ENCODE measurements around the gene ESRRB. TPM values are rescaled to one million over a fixed set of nuclear protein-coding genes. Genes with fewer than 3 reads are reported as not detected.
A peak's percentile ranks its signal among the peaks of the same experiment; 100 is the strongest.

The ESRRB gene
- total and polyA plus RNA-seq, 2 experiments from 2014 or later: 0.13 TPM; not detected in 1

DNA sequence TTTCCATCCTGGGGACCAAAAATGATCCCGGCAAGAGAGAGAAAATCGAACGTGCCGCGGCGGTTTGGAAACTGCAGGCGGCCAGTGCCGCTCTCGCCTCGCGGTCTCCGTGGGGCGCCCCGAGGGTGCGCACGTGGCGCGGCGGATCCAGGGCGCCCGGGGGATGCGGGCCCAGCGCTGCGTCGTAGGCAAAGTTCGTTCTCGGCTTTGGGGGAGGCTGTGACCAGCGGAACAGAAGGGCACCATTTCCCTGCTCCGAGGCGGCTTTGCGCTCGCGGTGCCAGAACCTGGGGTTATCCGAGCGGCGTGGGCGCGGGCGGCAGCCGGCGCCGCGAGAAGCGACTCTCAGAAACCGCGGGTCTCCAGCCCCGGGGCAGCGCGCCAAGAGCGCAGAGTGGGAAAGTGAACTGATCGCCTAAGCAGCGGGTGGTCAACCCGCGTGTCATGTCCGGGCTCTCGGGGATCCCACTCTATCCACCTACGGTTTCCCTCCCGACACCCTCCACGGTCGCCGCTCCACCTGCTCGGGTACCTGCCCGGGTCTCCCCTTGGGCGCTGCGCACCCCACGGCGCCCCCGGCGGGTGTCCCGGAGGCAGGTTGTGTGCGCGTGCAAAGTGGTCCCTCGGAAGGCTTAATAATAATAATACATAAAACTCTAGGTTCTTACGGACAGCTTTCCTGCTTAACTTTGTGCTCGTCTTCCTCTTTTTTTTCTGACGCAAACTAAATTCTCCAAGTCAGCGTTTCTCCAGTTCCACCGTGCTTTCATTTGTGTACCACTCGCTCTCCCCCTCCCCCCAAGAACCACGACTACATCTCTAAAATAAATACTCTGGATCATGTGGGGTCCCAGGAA lies 1.2 kb downstream of the ESRRB start:
- peak overlapping the region; percentile 86 for H3K4me2 ChIP-seq
- H3K27ac ChIP-seq: no peak overlapping the region
- 1% methylated on average over 75 of the region's 80 CpGs for WGBS (ENCODE audit: low lambda C conversion rate, missing lambda C conversion rate)
- H3K9me2 ChIP-seq (replicated peaks; ENCODE audit: insufficient read depth): no peaks in the 10 kb centered on the region
- DNase-seq (ENCODE audit: low spot score): no peak
- H4K20me1 ChIP-seq (ENCODE audit: insufficient read depth, poor library complexity, severe bottlenecking): no peaks in the 10 kb centered on the region
- no peaks in the 10 kb centered on the region for H3K79me2 ChIP-seq
- H3K36me3 ChIP-seq (replicated peaks; ENCODE audit: insufficient read depth, low read depth): no peaks in the 10 kb centered on the region
- no peak overlapping the region for H3K4me3 ChIP-seq
- peaks cover 12% of the 10 kb centered on the region for H3K4me1 ChIP-seq (ENCODE audit: insufficient read depth)
- TF ChIP-seq EZH2phosphoT487 (IDR thresholded peaks at IDR 0.05; ENCODE audit: low read depth, severe bottlenecking, unreplicated experiment): peak; percentile 19
- peak; percentile 82 for TF ChIP-seq EZH2 (IDR thresholded peaks at IDR 0.05; ENCODE audit: borderline replicate concordance)
- TF ChIP-seq, protein P1, sequence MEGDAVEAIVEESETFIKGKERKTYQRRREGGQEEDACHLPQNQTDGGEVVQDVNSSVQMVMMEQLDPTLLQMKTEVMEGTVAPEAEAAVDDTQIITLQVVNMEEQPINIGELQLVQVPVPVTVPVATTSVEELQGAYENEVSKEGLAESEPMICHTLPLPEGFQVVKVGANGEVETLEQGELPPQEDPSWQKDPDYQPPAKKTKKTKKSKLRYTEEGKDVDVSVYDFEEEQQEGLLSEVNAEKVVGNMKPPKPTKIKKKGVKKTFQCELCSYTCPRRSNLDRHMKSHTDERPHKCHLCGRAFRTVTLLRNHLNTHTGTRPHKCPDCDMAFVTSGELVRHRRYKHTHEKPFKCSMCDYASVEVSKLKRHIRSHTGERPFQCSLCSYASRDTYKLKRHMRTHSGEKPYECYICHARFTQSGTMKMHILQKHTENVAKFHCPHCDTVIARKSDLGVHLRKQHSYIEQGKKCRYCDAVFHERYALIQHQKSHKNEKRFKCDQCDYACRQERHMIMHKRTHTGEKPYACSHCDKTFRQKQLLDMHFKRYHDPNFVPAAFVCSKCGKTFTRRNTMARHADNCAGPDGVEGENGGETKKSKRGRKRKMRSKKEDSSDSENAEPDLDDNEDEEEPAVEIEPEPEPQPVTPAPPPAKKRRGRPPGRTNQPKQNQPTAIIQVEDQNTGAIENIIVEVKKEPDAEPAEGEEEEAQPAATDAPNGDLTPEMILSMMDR (IDR thresholded peaks at IDR 0.05; ENCODE audit: poor library complexity): no peak
- no peak overlapping the region for H2AFZ ChIP-seq
- H3K27me3 ChIP-seq: peaks cover 92% of the 10 kb centered on the region
- H3K9me3 ChIP-seq (ENCODE audit: low read depth): no peaks in the 10 kb centered on the region

DNA sequence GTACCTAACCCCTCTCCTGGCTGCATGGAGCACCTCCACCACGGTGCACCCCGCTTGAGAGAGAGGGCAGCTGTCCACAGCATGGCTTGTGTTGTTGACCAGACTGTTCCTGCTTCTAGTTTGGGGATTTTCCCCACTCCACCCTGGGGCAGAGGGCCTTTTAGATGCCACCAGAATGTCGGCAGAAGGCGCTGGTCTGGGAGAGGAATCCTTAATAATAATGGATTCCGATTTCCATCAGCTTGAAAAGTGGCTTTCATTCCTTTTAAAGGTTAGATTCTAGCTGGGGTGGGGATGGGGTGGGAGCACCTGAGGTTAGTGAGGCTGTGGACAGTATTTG lies 1.8 kb downstream of the ESRRB start:
- no peak for DNase-seq (ENCODE audit: low spot score)
- Histone ChIP-seq H3K4me2 (peak overlapping the region; percentile 86), H2AFZ (no peak overlapping the region), H3K27ac (no peak overlapping the region), H3K9me3 (ENCODE audit: low read depth) (no peaks in the 10 kb centered on the region), H3K4me3 (no peak overlapping the region), H3K4me1 (ENCODE audit: insufficient read depth) (peaks cover 12% of the 10 kb centered on the region), H3K79me2 (no peaks in the 10 kb centered on the region), H3K27me3 (peaks cover 96% of the 10 kb centered on the region), H3K9me2 (replicated peaks; ENCODE audit: insufficient read depth) (no peaks in the 10 kb centered on the region), H3K36me3 (replicated peaks; ENCODE audit: insufficient read depth, low read depth) (no peaks in the 10 kb centered on the region), H4K20me1 (ENCODE audit: insufficient read depth, poor library complexity, severe bottlenecking) (no peaks in the 10 kb centered on the region)
- 21% methylated on average over 5 of the region's 5 CpGs for WGBS (ENCODE audit: low lambda C conversion rate, missing lambda C conversion rate)
- no peak for TF ChIP-seq EZH2 (IDR thresholded peaks at IDR 0.05; ENCODE audit: borderline replicate concordance)
- TF ChIP-seq EZH2phosphoT487 (IDR thresholded peaks at IDR 0.05; ENCODE audit: low read depth, severe bottlenecking, unreplicated experiment): peak; percentile 57
- TF ChIP-seq, protein P1 (IDR thresholded peaks at IDR 0.05; ENCODE audit: poor library complexity): no peak

DNA sequence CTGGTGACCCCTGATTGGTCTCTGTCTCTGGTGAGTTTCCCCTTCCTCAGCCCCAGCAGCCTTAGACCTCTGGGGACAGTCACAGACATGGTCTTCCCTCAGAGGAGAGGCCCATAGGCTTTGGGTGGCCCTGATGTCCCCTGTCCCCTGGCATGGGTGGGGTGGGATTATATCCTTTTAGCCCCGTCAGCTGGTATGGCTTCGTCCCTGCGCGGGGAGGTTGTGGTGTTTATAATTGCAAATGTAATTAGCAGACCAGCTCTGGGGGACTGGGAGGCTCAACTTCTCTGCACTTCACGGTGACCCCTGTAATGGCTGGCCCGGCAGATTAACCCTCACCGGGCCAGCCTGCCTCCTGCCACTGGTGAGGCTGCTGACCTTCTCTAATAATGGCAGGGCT lies 5.1 kb downstream of the ESRRB start:
- Histone ChIP-seq H3K4me3 (no peak overlapping the region), H3K27me3 (peaks cover 99% of the 10 kb centered on the region), H3K4me1 (ENCODE audit: insufficient read depth) (peaks cover 12% of the 10 kb centered on the region), H4K20me1 (ENCODE audit: insufficient read depth, poor library complexity, severe bottlenecking) (no peaks in the 10 kb centered on the region), H3K27ac (no peak overlapping the region), H2AFZ (no peak overlapping the region), H3K4me2 (no peak overlapping the region), H3K9me3 (ENCODE audit: low read depth) (no peaks in the 10 kb centered on the region), H3K36me3 (replicated peaks; ENCODE audit: insufficient read depth, low read depth) (no peaks in the 10 kb centered on the region), H3K79me2 (no peaks in the 10 kb centered on the region), H3K9me2 (replicated peaks; ENCODE audit: insufficient read depth) (no peaks in the 10 kb centered on the region)
- no peak for TF ChIP-seq EZH2 (IDR thresholded peaks at IDR 0.05; ENCODE audit: borderline replicate concordance)
- TF ChIP-seq, protein P1 (IDR thresholded peaks at IDR 0.05; ENCODE audit: poor library complexity): no peak
- no peak for TF ChIP-seq EZH2phosphoT487 (IDR thresholded peaks at IDR 0.05; ENCODE audit: low read depth, severe bottlenecking, unreplicated experiment)
- 36% methylated on average over 7 of the region's 7 CpGs for WGBS (ENCODE audit: low lambda C conversion rate, missing lambda C conversion rate)
- DNase-seq (ENCODE audit: low spot score): no peak
